ENCODE results near the gene PRKCE.

PRKCE gene

GRCh38 chr2:45634223-45634622, 17.3 kb upstream of the PRKCE start:
- no peak for DNase-seq

- no peak for DNase-seq
These were observed 15.5 kb upstream of the PRKCE start for GRCh38 chr2:45636008-45636407.

- DNase-seq: no peak
These were observed 14.0 kb upstream of the PRKCE start for GRCh38 chr2:45637440-45637839.

- no peak for DNase-seq
These were observed 10.9 kb upstream of the PRKCE start for GRCh38 chr2:45640576-45640975.

- no peak for DNase-seq
These were observed 8.4 kb upstream of the PRKCE start for GRCh38 chr2:45643095-45643494.

- DNase-seq: peak; percentile 14
These were observed 7.6 kb upstream of the PRKCE start for GRCh38 chr2:45643543-45644542.

- no peak for DNase-seq
These were observed 5.2 kb upstream of the PRKCE start for GRCh38 chr2:45646289-45646688.

GRCh38 chr2:45647356-45647755, 4.1 kb upstream of the PRKCE start:
- DNase-seq: no peak

GRCh38 chr2:45647986-45648520, 3.4 kb upstream of the PRKCE start:
- no peak for DNase-seq

GRCh38 chr2:45648636-45649035, 2.8 kb upstream of the PRKCE start:
- no peak for DNase-seq

GRCh38 chr2:45649462-45649857, 2.0 kb upstream of the PRKCE start:
- DNase-seq: no peak

GRCh38 chr2:45649858-45650811, 1.3 kb upstream of the PRKCE start:
- DNase-seq: no peak

GRCh38 chr2:45650851-45651414, 542 bp upstream of the PRKCE start:
- DNase-seq: no peak

GRCh38 chr2:45652090-45653031, 886 bp downstream of the PRKCE start:
- DNase-seq: no peak

GRCh38 chr2:45653122-45653913, 1.8 kb downstream of the PRKCE start:
- DNase-seq: no peak

- peak; percentile 9 for DNase-seq
These were observed 2.8 kb downstream of the PRKCE start for GRCh38 chr2:45654250-45654649.

GRCh38 chr2:45661828-45662227, 10.4 kb downstream of the PRKCE start:
- no peak for DNase-seq

- DNase-seq: no peak
These were observed 13.3 kb downstream of the PRKCE start for GRCh38 chr2:45664635-45665261.

- no peak for DNase-seq
These were observed 17.0 kb downstream of the PRKCE start for GRCh38 chr2:45668509-45668908.

- no peak for DNase-seq
These were observed 17.6 kb downstream of the PRKCE start for GRCh38 chr2:45669032-45669486.

Measured in NCI-H2029 treated with DMSO at 0.1 percent for 48 hours (cell line).